Testis (tissue), 3 donors: ENCODE results near the gene TMEM117. TPM values are rescaled to one million over a fixed set of nuclear protein-coding genes. Genes with fewer than 3 reads are reported as not detected.

Experiments used
- DNase-seq: peaks from one replicate; pipeline ENCODE4 v3.0.0-alpha.2; 2019
- H3K27ac ChIP-seq, 2 donors: fragments of 200-600 bp; sonication (generic); one replicate each; pipeline ENCODE4 v1.5.1; 2019
- H3K27me3 ChIP-seq: fragments of 200-600 bp; sonication (generic); one replicate; pipeline ENCODE4 v1.5.1; 2019
- H3K36me3 ChIP-seq: fragments of 200-600 bp; sonication (generic); one replicate; pipeline ENCODE4 v1.5.1; 2017; ENCODE audit warnings: low read depth; ENCODE audit errors: missing control alignments
- H3K4me1 ChIP-seq: fragments of 200-600 bp; sonication (generic); one replicate; pipeline ENCODE4 v1.5.1; 2019
- H3K4me3 ChIP-seq, 2 donors: fragments of 200-600 bp; sonication (generic); one replicate each; pipeline ENCODE4 v1.5.1; 2017 to 2019
- H3K9me3 ChIP-seq: fragments of 200-600 bp; sonication (generic); one replicate; pipeline ENCODE4 v1.5.1; 2017
- POLR2A ChIP-seq: fragments of 450-650 bp; IDR thresholded peaks from one replicate; pipeline ENCODE4 v1.6.1; 2017; ENCODE audit warnings: antibody characterized with exemption, mild to moderate bottlenecking, moderate library complexity
- WGBS, 2 donors: methylation state at CpG; one replicate each; pipeline ENCODE4 v1.1.5; 2018; 5-methylcytosine and 5-hydroxymethylcytosine counted together
- intact Hi-C: fragments of 100-400 bp; cut with DNase I; formaldehyde crosslinking; loops from one replicate; pipeline ENCODE4 v1.15.1; 2023; ENCODE audit warnings: low total_unique reads
- polyA plus RNA-seq: library from polyadenylated mRNA; stranded (reverse); fragments of 350-450 nt; fragmentation: Illumina TruSeq; extraction: RNeasy Lipid Tissue Mini Kit (QIAGEN cat#74804); gene quantifications from one replicate; pipeline ENCODE4 v1.2.3, GENCODE V29; 2014; ENCODE audit warnings: low read depth, low replicate concordance; ENCODE audit not compliant: insufficient read depth
- total RNA-seq, 2 donors: library from RNA; depleted of rRNA; stranded (reverse); fragments of >200 nt; gene quantifications; one replicate each; pipeline ENCODE4 v1.2.3, GENCODE V29; 2016
- TF ChIP-seq, protein P1 (sequence below), 3 experiments: fragments of 450-650 bp in 2 of 3; fragments of 200-600 bp in 1 of 3; sonication (generic) in 1 of 3; IDR thresholded peaks; one replicate each; pipeline ENCODE4 v1.5.1; 2016 to 2019; ENCODE audit warnings: antibody characterized with exemption in 3 of 3, mild to moderate bottlenecking in 2 of 3, moderate library complexity in 1 of 3

TMEM117 gene
- total and polyA plus RNA-seq, 3 donors from 2014 or later: 6.1 to 17.7 (median 14.8) TPM

DNA sequence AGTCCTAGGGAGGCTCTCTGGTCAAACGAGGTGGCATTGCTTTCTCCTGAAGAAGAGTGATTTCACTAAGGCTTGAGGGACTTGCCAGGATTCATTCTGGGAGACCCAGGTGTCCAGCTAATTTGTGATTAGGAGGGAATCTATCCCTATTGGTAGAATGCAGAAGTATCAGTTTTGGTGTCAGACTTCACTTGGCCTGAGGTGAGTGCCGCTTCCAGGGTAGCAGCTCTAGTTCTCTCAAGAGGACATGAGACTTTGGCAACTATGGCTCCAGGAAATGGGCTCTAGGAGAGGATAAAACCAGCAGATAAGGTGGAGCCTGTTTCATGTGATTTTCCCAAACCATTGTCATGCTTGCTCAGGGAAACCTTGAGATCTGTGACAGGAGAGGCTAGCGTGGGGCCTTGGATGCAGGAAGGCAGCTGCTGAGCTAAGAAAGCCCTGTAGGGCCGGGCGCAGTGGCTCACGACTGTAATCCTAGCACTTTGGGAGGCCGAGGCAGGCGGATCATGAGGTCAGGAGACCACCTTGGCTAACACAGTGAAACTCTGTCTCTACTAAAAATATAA, 11.6 kb upstream of the TMEM117 start:
- H3K36me3 ChIP-seq: no peaks in the 10 kb centered on the region
- DNase-seq: no peak
- WGBS, 2 donors: 81 to 93% methylated on average over 7 to 8 of the region's 8 CpGs
- H3K4me1 ChIP-seq: no peaks in the 10 kb centered on the region
- H3K27me3 ChIP-seq: no peaks in the 10 kb centered on the region
- no peak overlapping the region for H3K27ac ChIP-seq
- no peaks in the 10 kb centered on the region for H3K9me3 ChIP-seq
- intact Hi-C loops: no loop called here
- H3K4me3 ChIP-seq: no peak overlapping the region
- TF ChIP-seq, protein P1, sequence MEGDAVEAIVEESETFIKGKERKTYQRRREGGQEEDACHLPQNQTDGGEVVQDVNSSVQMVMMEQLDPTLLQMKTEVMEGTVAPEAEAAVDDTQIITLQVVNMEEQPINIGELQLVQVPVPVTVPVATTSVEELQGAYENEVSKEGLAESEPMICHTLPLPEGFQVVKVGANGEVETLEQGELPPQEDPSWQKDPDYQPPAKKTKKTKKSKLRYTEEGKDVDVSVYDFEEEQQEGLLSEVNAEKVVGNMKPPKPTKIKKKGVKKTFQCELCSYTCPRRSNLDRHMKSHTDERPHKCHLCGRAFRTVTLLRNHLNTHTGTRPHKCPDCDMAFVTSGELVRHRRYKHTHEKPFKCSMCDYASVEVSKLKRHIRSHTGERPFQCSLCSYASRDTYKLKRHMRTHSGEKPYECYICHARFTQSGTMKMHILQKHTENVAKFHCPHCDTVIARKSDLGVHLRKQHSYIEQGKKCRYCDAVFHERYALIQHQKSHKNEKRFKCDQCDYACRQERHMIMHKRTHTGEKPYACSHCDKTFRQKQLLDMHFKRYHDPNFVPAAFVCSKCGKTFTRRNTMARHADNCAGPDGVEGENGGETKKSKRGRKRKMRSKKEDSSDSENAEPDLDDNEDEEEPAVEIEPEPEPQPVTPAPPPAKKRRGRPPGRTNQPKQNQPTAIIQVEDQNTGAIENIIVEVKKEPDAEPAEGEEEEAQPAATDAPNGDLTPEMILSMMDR (IDR thresholded peaks at IDR 0.05): no peak
- TF ChIP-seq POLR2A: no peak

DNA sequence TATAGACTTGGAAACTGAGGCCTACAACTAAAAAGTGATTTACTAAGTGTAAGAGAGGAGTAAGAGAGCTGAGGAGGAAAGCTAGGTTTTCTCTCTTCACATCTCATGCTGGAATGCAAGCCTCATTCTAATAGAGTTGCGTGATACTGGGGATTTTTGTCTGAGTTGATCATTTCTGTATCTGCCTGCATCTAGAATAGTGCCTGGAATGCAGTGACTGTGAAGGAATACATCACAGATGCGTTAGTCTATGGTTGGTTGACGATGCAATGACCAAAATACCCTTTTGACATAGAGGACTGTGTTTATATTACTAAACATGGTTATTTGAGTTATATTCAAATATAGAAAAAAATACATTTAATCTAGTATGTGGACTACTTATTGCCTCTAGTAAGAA, 9.2 kb upstream of the TMEM117 start:
- intact Hi-C loops: no loop called here
- no peak for TF ChIP-seq POLR2A
- TF ChIP-seq, protein P1 (IDR thresholded peaks at IDR 0.05): no peak
- H3K4me1 ChIP-seq: no peaks in the 10 kb centered on the region
- H3K27ac ChIP-seq: no peak overlapping the region
- no peaks in the 10 kb centered on the region for H3K36me3 ChIP-seq
- no peak overlapping the region for H3K4me3 ChIP-seq
- no peaks in the 10 kb centered on the region for H3K27me3 ChIP-seq
- H3K9me3 ChIP-seq: no peaks in the 10 kb centered on the region
- WGBS, 2 donors: 89 to 95% methylated on average over 3 of the region's 3 CpGs
- DNase-seq: no peak

DNA sequence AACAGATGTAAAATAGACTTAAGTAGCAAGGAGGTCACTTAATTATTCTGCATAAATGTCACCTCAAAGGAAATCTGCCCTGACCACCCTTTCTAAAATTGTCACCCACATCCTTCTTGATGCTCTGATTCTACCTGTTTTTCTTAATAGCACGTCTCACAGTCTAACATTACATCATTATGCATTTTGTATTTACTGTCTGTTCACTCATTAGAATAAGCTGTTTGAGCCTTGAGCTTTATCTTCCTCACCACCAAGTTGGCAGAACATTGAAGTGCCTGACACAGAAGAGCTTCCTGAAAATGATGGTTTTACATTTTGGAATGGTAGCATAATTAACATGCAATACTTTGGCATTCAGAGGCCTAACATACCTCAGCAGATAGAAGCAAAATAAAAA, 8.8 kb upstream of the TMEM117 start:
- Histone ChIP-seq H3K27me3 (no peaks in the 10 kb centered on the region), H3K36me3 (no peaks in the 10 kb centered on the region), H3K27ac (no peak overlapping the region), H3K9me3 (no peaks in the 10 kb centered on the region), H3K4me3 (no peak overlapping the region), H3K4me1 (no peaks in the 10 kb centered on the region)
- no peak for DNase-seq
- intact Hi-C loops: no loop called here
- 77 to 86% methylated on average over 1 of the region's 1 CpG for WGBS, 2 donors
- TF ChIP-seq, protein P1 (IDR thresholded peaks at IDR 0.05): no peak
- TF ChIP-seq POLR2A: no peak

DNA sequence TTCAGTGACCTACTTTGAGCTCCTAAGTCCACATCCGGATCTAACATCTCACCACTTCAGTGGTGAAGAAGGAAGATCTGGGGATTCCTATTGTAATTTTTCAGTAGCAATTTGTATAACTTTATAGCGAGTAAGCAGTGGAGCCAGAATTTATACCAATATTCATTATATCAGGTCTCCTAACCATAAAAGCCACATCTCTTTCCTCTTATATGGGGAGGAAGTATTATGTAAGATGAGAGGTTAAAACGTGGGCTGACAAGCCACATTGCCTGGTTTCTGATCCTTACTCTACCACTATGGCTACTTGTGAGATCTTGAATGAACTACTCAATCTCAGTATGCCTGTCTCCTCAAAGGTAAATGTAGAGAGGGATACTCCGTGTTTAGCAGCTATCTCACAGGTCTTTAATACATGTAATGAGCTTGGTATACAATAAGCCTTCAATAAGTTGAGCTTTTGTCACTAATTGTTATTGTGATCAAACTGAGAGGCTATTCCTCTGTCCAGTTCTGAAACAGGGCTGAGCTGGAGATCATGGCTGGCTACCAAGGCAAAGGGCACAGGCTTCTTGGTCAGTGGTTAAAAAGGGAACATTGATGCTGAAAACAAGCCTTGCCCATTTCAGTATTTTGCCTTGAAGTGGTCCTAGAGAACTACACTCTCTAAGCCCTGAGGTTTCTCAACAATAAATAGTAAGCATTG, 3.3 kb upstream of the TMEM117 start:
- intact Hi-C loops: no loop called here
- no peak for DNase-seq
- H3K27ac ChIP-seq: no peak overlapping the region
- TF ChIP-seq, protein P1 (IDR thresholded peaks at IDR 0.05): no peak
- no peak for TF ChIP-seq POLR2A
- H3K27me3 ChIP-seq: no peaks in the 10 kb centered on the region
- WGBS, 2 donors: 77 to 81% methylated on average over 4 of the region's 4 CpGs
- no peak overlapping the region for H3K4me3 ChIP-seq
- no peaks in the 10 kb centered on the region for H3K9me3 ChIP-seq
- H3K36me3 ChIP-seq: no peaks in the 10 kb centered on the region
- peaks cover 19% of the 10 kb centered on the region for H3K4me1 ChIP-seq

DNA sequence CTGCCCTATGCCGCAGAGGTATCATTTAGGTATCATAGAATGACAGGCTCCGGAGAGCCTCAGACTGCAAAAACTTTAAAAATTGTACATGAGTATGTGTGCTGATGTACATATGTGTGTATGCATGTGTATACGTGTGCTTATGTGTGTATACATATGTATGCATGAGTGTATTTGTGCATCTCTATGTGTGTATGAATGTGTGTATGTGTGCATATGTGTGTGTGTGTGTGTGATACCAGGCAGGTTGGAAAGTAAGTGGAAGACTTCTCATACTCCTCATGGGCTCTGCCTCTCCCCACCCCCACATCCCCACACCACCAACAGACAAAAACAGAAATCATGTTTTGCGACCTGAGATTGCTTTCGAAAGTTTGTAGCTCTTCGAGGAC, 621 bp upstream of the TMEM117 start:
- 26 to 32% methylated on average over 6 of the region's 6 CpGs for WGBS, 2 donors
- H3K36me3 ChIP-seq: no peaks in the 10 kb centered on the region
- TF ChIP-seq POLR2A: no peak
- TF ChIP-seq, protein P1 (IDR thresholded peaks at IDR 0.05): no peak
- intact Hi-C loops: no loop called here
- no peaks in the 10 kb centered on the region for H3K27me3 ChIP-seq
- peak overlapping the region in 1 of 2 donors; percentile 94 for H3K27ac ChIP-seq
- H3K9me3 ChIP-seq: no peaks in the 10 kb centered on the region
- peaks cover 19% of the 10 kb centered on the region for H3K4me1 ChIP-seq
- H3K4me3 ChIP-seq: peak overlapping the region; percentile 72 to 84
- peak; percentile 27 for DNase-seq
